Common myeloid progenitor, CD34-positive (primary cell): Measurements from ENCODE around the gene GGA1.
"Not testable (repeated sequence)": the region's sequence is repeated elsewhere in the genome, so short reads cannot be mapped to it uniquely, and the experiment has no call there.

Experiments
- CTCF ChIA-PET: fragments of 350-600 bp; sonication (Branson Sonifier 250); formaldehyde crosslinking; loops from one replicate; lab custom pipeline; 2021; ENCODE audit warnings: antibody characterized with exemption; lab: Charles Lee
- POLR2A ChIA-PET: fragments of 350-600 bp; sonication (Branson Sonifier 250); formaldehyde crosslinking; loops from one replicate; lab custom pipeline; 2021; ENCODE audit warnings: antibody characterized with exemption; lab: Charles Lee
- DNase-seq, 3 donors: peaks; one replicate each; pipeline versions ENCODE4 v3.0.0 to v3.0.0-alpha.2; 2013
- H3K27ac ChIP-seq, 2 experiments: 1 replicate in 1 of 2; 2 replicates in 1 of 2; pipeline ENCODE4 v1.7.0; 2013; ENCODE audit warnings: inconsistent platforms in 2 of 2, low read length in 2 of 2, mild to moderate bottlenecking in 2 of 2, low read depth in 1 of 2, moderate library complexity in 1 of 2; ENCODE audit not compliant: severe bottlenecking in 2 of 2, insufficient read depth in 1 of 2, poor library complexity in 1 of 2
- H3K27me3 ChIP-seq, 5 experiments: replicated peaks in 2 of 5; 1 replicate in 3 of 5; 2 replicates in 2 of 5; pipeline versions ENCODE4 v1.6.1 to v1.7.0; 2013; ENCODE audit warnings: low read length in 4 of 5, mild to moderate bottlenecking in 2 of 5, moderate library complexity in 2 of 5, inconsistent platforms in 1 of 5; ENCODE audit not compliant: insufficient read depth in 5 of 5, control insufficient read depth in 4 of 5
- H3K36me3 ChIP-seq, 4 experiments: 1 replicate in 2 of 4; 2 replicates in 2 of 4; pipeline versions ENCODE4 v1.6.1 to v1.7.0; 2013; ENCODE audit warnings: low read length in 3 of 4, control low read depth in 1 of 4, mild to moderate bottlenecking in 1 of 4; ENCODE audit not compliant: control insufficient read depth in 4 of 4, insufficient read depth in 4 of 4
- H3K4me1 ChIP-seq, 4 experiments: 1 replicate in 3 of 4; 2 replicates in 1 of 4; pipeline versions ENCODE4 v1.6.1 to v1.7.1; 2013; ENCODE audit warnings: low read length in 3 of 4, mild to moderate bottlenecking in 3 of 4, control low read depth in 1 of 4, inconsistent platforms in 1 of 4, moderate library complexity in 1 of 4; ENCODE audit not compliant: control insufficient read depth in 4 of 4, insufficient read depth in 4 of 4; ENCODE audit errors: control extremely low read depth in 1 of 4
- H3K4me3 ChIP-seq, 7 experiments: 1 replicate in 4 of 7; 2 replicates in 3 of 7; pipeline versions ENCODE4 v1.5.1 to v1.7.0; 2013; ENCODE audit warnings: mild to moderate bottlenecking in 7 of 7, low read length in 6 of 7, moderate library complexity in 6 of 7, inconsistent platforms in 2 of 7, low read depth in 2 of 7, control low read depth in 1 of 7; ENCODE audit not compliant: insufficient read depth in 4 of 7, control insufficient read depth in 1 of 7; ENCODE audit errors: extremely low read depth in 1 of 7
- H3K9me3 ChIP-seq, 5 experiments: 1 replicate in 4 of 5; 2 replicates in 1 of 5; pipeline versions ENCODE4 v1.6.1 to v1.7.1; 2013; ENCODE audit warnings: low read length in 4 of 5, mild to moderate bottlenecking in 2 of 5, inconsistent platforms in 1 of 5, low read depth in 1 of 5, moderate library complexity in 1 of 5; ENCODE audit not compliant: control insufficient read depth in 4 of 5, insufficient read depth in 2 of 5; ENCODE audit errors: control extremely low read depth in 1 of 5
- WGBS: methylation state at CpG from one replicate; pipeline ENCODE4 v1.1.5; 2013; ENCODE audit not compliant: insufficient coverage; 5-methylcytosine and 5-hydroxymethylcytosine counted together

The GGA1 gene

DNA sequence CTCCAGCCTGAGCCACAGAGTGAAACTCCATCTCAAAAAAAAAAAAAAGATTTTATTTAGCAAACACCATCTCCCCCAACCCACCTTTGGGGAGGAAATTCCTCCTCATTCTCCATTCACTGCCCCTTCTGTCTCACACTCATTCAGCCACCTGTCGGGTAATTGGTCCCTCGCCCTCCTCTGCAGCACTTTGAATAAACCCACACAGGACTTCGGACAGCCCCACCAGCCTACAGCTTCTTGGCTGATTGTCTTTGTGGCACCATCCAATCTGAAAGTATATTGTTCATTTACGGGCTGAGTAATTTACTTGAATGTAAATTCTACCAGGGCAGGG lies 7.5 kb upstream of the GGA1 start:
- H3K36me3 ChIP-seq = no peaks in the 10 kb centered on the region
- H3K4me1 ChIP-seq = peaks cover 0 to 14% (median 3%) of the 10 kb centered on the region in 4 experiments
- 80% methylated on average over 1 of the region's 4 CpGs for whole genome bisulfite sequencing
- ChIA-PET POLR2A (no interaction called here), CTCF (interaction anchor here (1.2 to 2.3 kb wide), 3 partner anchors 9 to 34 kb away, joined by 3 to 5 read pairs (median 5); no protein-coding TSS in a partner anchor)
- no peak overlapping the region for H3K27ac ChIP-seq
- no peaks in the 10 kb centered on the region for H3K9me3 ChIP-seq
- DNase-seq = no peak
- H3K4me3 ChIP-seq = no peak overlapping the region
- peaks cover 0 to 3% (median 0%) of the 10 kb centered on the region in 5 experiments for H3K27me3 ChIP-seq

DNA sequence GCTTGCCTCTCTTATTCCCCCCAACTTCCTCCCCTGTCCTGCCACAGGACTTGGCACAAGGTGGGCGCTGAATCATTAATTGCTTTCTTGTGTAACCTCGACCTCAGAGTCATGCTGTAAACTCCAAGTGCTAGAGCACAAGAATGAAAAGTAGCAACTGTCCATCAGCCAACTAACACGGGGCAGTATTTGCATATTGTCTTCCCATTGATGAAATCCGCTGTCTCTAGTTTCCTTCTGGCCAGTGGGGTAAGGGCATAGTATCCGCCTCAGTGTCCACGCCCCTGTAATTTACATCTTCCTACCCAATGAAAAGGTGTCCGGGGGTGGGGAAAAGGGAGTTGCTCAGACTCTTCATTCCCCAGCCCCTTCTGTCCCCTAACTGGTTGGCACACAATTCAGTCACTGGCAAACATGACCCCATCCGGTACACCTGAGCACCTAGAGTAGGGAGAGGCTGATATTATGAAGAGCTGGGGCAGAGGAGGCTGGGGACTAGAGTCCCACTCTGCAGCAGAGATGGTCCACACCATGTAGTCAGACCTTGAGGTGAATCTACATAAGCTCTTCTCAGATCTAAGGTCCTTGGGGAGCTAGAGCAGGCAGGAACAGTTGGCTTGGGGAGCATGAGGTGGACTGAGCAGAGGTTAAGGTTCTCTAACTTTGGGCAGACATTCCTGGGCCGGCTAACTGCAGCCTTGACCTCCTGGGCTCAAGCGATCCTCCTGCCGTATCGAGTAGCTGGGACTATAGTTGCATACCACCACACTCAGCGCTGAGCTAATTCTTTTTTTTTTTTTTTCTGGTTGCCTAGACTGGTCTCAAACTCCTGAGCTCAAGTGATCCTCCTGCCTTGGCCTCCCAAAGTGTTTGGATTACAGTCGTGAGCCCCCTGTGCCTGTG lies 6.8 kb upstream of the GGA1 start:
- 78% methylated on average over 11 of the region's 14 CpGs for WGBS
- CTCF ChIA-PET = interaction anchor here (0.9 to 2.3 kb wide), 4 partner anchors 9 to 34 kb away, joined by 3 to 5 read pairs (median 4); no protein-coding TSS in a partner anchor
- peak in 2 of 3 donors; percentile 26 to 41 for DNase-seq

DNA sequence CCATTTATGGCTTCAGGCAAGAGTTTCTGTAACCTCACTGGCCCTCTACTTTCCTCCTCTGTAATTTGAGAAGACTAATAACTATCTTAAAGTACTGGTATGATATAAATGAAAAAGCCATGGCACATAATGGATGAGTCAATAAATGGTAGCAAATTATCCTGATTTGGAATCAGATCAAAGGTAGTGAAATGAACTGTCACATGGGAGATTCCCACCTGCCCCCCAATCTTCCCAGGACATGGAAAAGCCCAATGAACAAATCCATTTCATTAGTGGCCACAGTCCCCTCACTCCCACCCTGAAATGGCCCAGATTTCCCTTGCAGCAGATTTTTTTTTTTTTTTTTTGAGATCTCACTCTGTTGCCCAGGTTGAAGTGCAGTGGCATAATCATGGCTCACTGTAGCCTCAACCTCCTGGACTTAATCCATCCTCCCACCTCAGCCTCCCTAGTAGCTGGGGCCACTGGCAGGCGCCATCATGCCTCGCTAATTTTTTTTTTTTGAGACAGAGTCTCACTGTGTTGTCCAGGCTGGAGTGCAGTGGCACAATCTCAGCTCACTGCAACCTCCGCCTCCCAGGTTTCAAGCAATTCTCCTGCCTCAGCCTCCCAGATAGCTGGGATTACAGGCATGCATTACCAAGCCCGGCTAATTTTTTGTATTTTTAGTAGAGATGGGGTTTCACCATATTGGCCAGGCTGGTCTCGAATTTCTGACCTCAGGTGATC lies 5.9 kb upstream of the GGA1 start:
- DNase-seq, H3K27me3 ChIP-seq, H3K9me3 ChIP-seq, H3K4me3 ChIP-seq, H3K36me3 ChIP-seq, POLR2A ChIA-PET, H3K27ac ChIP-seq: not testable (repeated sequence)
- 71% methylated on average over 3 of the region's 5 CpGs for WGBS
- CTCF ChIA-PET = interaction anchor here (0.9 to 2.9 kb wide), 5 partner anchors 10 to 63 kb away, joined by 4 to 10 read pairs (median 5); no protein-coding TSS in a partner anchor
- H3K4me1 ChIP-seq = peaks cover 2 to 23% (median 10%) of the 10 kb centered on the region in 4 experiments

More for the DNA sequence above, 6.8 kb upstream of the GGA1 start:
- POLR2A ChIA-PET = no interaction called here
- Histone ChIP-seq H3K27me3 (peaks cover 0 to 3% (median 0%) of the 10 kb centered on the region in 5 experiments), H3K9me3 (no peaks in the 10 kb centered on the region), H3K27ac (no peak overlapping the region), H3K36me3 (no peaks in the 10 kb centered on the region), H3K4me3 (no peak overlapping the region), H3K4me1 (peaks cover 0 to 14% (median 3%) of the 10 kb centered on the region in 4 experiments)

DNA sequence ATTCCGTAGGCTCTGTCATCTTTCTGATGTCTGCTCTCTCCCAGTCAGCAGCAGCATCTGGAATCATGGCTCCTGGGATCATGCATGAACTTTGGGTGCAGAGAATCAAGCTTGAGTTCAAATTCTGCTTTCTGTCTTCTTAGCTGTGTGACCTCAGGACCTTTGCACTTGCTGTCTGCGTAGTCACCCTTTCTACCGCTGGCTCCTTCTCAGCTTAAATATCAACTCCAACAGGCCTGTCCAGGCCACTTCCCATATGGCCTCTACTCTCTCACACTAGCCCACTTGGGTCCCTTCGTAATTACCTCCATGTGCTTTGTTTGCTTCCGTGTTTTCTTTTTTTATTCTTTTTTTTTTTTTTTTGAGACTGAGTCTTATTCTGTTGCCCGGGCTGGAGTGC lies 4.6 kb upstream of the GGA1 start:
- H3K27ac ChIP-seq = no peak overlapping the region
- H3K9me3 ChIP-seq = no peaks in the 10 kb centered on the region
- H3K36me3 ChIP-seq = no peaks in the 10 kb centered on the region
- no peak for DNase-seq
- ChIA-PET CTCF (interaction anchor here (0.7 to 31.2 kb wide), 6 partner anchors 10 to 64 kb away, joined by 3 to 622 read pairs (median 4); partner anchors contain the start of gene SH3BP1), POLR2A (no interaction called here)
- no peak overlapping the region for H3K4me3 ChIP-seq
- H3K4me1 ChIP-seq = peaks cover 5 to 25% (median 14%) of the 10 kb centered on the region in 4 experiments
- H3K27me3 ChIP-seq = peaks cover 0 to 3% (median 0%) of the 10 kb centered on the region in 5 experiments
- WGBS = 100% methylated on average over 3 of the region's 6 CpGs

DNA sequence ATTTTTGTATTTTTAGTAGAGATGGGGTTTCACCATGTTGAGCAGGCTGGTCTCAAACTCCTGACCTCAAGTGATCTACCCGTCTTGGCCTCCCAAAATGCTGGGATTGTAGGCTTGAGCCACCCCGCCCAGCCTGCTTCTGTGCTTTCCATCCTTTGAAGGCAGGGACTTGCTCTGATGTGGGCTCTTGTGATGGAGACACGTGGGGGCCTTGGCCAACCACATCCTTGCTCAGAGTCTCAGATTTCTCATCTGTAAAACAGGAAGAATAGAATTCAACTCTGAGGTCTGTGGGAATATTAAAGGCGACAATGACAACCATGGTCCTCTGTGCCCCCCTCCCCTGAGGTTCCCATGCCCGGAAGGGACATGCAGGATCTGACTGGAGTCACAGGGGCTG lies 3.8 kb upstream of the GGA1 start:
- peaks cover 0 to 3% (median 0%) of the 10 kb centered on the region in 5 experiments for H3K27me3 ChIP-seq
- ChIA-PET POLR2A (no interaction called here), CTCF (interaction anchor here (1.1 to 31.2 kb wide), 8 partner anchors 9 to 75 kb away, joined by 3 to 622 read pairs (median 4); partner anchors contain the start of gene SH3BP1)
- 47% methylated on average over 4 of the region's 5 CpGs for WGBS
- DNase-seq = peak in 2 of 3 donors; percentile 52 to 53
- H3K4me3 ChIP-seq = no peak overlapping the region
- H3K9me3 ChIP-seq = no peaks in the 10 kb centered on the region
- no peak overlapping the region for H3K27ac ChIP-seq
- peaks cover 8 to 31% (median 22%) of the 10 kb centered on the region in 4 experiments for H3K4me1 ChIP-seq
- H3K36me3 ChIP-seq = no peaks in the 10 kb centered on the region

DNA sequence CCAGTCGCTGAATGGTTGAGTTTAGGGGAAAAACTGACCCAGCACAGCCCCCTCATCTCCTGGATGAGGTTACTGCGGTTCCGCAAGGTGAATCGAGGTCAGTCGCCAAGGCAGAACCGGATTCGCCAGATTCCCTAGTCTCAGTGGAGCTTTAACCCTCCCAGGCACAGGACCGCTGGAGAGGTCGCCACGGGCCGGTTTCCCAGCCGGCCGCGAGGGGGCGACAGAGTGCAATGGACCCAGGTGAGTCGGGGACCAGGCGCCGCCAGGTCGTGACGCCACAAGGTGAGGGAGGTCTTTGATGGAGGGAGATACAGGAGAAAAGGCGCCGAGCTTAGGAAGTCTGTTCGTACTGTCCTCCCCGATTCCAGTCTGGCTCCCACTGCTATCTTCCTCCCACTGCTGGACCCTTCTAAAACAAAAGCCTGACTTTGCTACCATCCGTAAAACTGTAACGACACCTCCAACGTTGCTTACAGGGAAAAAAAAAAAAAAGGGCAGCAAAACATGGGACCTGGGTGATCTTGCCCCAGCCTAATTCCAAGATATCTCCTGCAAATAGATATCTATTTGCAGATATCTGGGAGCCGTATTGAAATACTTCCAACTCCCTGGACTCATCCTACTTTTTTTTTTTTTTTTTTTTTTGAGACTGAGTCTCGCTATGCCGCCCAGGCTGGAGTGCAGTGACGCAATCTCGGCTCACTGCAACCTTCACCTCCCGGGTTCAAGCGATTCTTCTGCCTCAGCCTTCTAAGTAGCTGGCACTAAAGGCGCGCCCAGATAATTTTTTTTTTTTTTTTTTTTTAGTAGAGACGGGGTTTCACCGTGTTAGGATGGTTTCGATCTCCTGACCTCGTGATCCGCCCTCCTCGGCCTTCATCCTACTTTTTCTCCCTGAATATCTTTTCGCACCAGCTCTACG lies 1.4 kb upstream of the GGA1 start:
- no peaks in the 10 kb centered on the region for H3K36me3 ChIP-seq
- WGBS = 2% methylated on average over 18 of the region's 44 CpGs
- H3K27ac ChIP-seq = no peak overlapping the region

More for the DNA sequence above, 1.4 kb upstream of the GGA1 start:
- Histone ChIP-seq H3K9me3 (no peaks in the 10 kb centered on the region), H3K4me3 (peak overlapping the region in 6 of 7 experiments; percentile 8 to 69 (median 30)), H3K4me1 (peaks cover 10 to 45% (median 36%) of the 10 kb centered on the region in 4 experiments), H3K27me3 (no peaks in the 10 kb centered on the region)
- ChIA-PET CTCF (interaction anchor here (0.5 to 31.2 kb wide), 27 partner anchors 11 to 378 kb away, joined by 3 to 622 read pairs (median 4); partner anchors contain the start of genes NOL12, PDXP and SH3BP1), POLR2A (interaction anchor here (1.2 to 1.5 kb wide), 4 partner anchors 10 to 51 kb away, joined by 3 to 7 read pairs (median 4); partner anchors contain the start of gene PDXP)
- DNase-seq = peak; percentile 69 to 75 (median 74)
